Activated T-helper 2 cell treated with anti-CD3 and anti-CD28 coated beads, Interferon-gamma antibody, Interleukin-2, Interleukin-4, amounts not matched to agents 10 μg/mL and 5 μg/mL and 100 μg/mL, durations not matched to agents 14 hours and 24 hours and 36 hours (primary cell): ENCODE measurements around the gene DNAJB13. TPM values are rescaled to one million over a fixed set of nuclear protein-coding genes. Genes with fewer than 3 reads are reported as not detected.
A peak's percentile ranks its signal among the peaks of the same experiment; 100 is the strongest.
"Not testable (repeated sequence)": the region's sequence is repeated elsewhere in the genome, so short reads cannot be mapped to it uniquely, and the experiment has no call there.

Experiments used
- DNase-seq: peaks from one replicate; pipeline ENCODE4 v3.0.0; 2021; ENCODE audit warnings: low spot score
- H3K27ac Mint-ChIP-seq: one replicate; pipeline ENCODE4 v1.8.0; 2021; ENCODE audit warnings: mixed read lengths
- H3K27me3 Mint-ChIP-seq: one replicate; pipeline ENCODE4 v1.8.0; 2021; ENCODE audit warnings: low read depth, mixed read lengths
- H3K36me3 Mint-ChIP-seq: one replicate; pipeline ENCODE4 v1.8.0; 2021; ENCODE audit warnings: low read depth, mixed read lengths
- H3K4me1 Mint-ChIP-seq: one replicate; pipeline ENCODE4 v1.8.0; 2021; ENCODE audit warnings: low read depth, mixed read lengths
- H3K4me3 Mint-ChIP-seq: one replicate; pipeline ENCODE4 v1.8.0; 2021; ENCODE audit warnings: low read depth, mild to moderate bottlenecking, moderate library complexity, mixed read lengths
- H3K9me3 Mint-ChIP-seq: one replicate; pipeline ENCODE4 v1.8.0; 2021; ENCODE audit warnings: mixed read lengths
- intact Hi-C: fragments of 100-400 bp; cut with micrococcal nuclease; formaldehyde crosslinking; loops from one replicate; pipeline ENCODE4 v1.15.1; 2023
- total RNA-seq: library from RNA; stranded (reverse); gene quantifications from 2 replicates; pipeline ENCODE4 v1.2.3, GENCODE V29; 2022

DNAJB13 gene
- total RNA-seq, 1 donor from 2014 or later = 0.52 TPM

DNA sequence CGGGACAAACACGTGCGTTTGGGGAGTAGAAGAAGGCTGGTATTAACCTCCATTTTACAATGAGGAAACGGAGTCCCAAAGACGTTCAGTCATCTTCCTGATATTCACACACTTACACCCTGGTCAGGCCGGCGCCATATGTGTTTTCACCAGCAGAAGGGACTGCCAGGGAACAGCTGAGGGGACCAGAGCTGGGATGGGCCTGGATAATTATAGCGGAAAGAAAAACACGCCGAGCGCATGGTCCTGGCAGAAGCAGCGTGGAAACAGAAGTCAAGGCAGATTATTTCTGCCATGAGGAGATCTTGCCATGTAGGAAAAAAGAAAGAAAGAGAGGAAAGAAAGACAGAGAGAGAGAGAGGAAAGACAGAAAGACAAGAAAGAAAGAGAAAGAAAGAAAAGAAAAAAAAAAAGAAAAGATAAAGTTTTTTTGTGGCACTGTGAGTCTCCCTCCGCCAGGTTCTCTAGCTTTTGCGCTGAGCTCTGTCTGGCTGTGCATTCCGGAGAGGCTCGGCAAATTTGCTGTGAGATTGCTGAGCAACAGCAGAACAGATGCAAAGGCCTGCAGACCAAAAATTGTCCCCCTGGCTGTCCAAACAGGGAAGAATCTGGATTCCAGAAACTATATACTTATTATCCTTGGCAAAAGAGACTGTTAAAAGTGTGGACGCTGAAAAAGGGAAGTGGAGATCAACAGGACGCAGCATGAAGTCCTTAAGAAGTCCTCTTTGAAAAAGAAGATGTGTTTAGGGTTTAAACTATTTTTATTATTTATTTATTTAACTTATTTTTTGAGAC is 33.1 kb downstream of the DNAJB13 start:
- intact Hi-C loops = loop anchor here (1.0 to 5.0 kb wide), 7 partner anchors 10 to 413 kb away; partner anchors contain the start of genes C2CD3, MRPL48, PGM2L1 and PPME1
- Mint-ChIP-seq H3K4me1 (peaks cover 33% of the 10 kb centered on the region), H3K9me3 (no peaks in the 10 kb centered on the region), H3K27ac (peak overlapping the region; percentile 97), H3K4me3 (peak overlapping the region; percentile 100), H3K27me3 (no peaks in the 10 kb centered on the region), H3K36me3 (peaks cover 37% of the 10 kb centered on the region)
- DNase-seq = no peak

DNA sequence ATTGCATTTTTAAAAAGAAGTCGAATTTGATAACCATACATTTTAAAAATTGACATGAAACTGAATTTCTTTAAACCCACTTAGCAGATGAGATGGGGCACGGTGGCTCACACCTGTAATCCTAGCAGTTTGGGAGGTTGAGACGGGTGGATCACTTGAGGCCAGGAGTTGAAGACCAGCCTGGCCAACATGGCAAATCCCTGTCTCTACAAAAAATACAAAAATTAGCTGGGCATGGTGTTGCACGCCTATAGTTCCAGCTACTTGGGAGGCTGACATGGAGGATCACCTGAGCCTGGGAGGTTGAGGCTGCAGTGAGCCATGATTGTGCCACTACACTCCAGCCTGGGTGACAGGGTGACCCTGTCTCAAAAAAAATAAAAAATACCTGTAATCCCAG is 34.8 kb downstream of the DNAJB13 start:
- H3K9me3 Mint-ChIP-seq, DNase-seq, H3K4me3 Mint-ChIP-seq, intact Hi-C loops, H3K27me3 Mint-ChIP-seq: not testable (repeated sequence)
- H3K4me1 Mint-ChIP-seq = peaks cover 20% of the 10 kb centered on the region
- H3K27ac Mint-ChIP-seq = peak overlapping the region; percentile 46
- H3K36me3 Mint-ChIP-seq = peaks cover 20% of the 10 kb centered on the region

DNA sequence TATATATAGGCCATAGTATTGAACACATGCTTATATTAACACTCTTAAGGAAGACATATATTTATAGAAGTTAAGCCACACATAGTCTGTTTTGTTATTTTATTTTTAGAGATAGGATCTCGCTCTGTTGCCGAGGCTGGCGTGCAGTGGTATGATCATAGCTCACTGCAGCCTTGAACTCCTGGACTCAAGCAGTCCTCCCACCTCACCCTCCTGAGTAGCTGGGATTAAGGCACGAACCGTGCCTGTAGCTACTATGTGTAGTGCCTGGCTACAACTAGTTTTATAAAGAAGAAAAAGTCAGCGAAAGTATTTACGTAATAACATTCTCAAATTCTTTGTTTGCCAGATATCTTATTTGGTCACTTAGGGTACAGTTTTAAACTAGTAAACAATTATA is 37.4 kb downstream of the DNAJB13 start:
- intact Hi-C loops = no loop called here
- Mint-ChIP-seq H3K27ac (no peak overlapping the region), H3K4me3 (no peak overlapping the region), H3K36me3 (no peaks in the 10 kb centered on the region), H3K27me3 (no peaks in the 10 kb centered on the region), H3K4me1 (peaks cover 25% of the 10 kb centered on the region), H3K9me3 (no peaks in the 10 kb centered on the region)
- DNase-seq = no peak

GRCh38 chr11:73989156-73989555 is 38.3 kb downstream of the DNAJB13 start:
- intact Hi-C loops = no loop called here
- no peaks in the 10 kb centered on the region for H3K36me3 Mint-ChIP-seq

GRCh38 chr11:73990730-73991129 is 39.9 kb downstream of the DNAJB13 start:
- DNase-seq = no peak
- H3K9me3 Mint-ChIP-seq = no peaks in the 10 kb centered on the region
- no peaks in the 10 kb centered on the region for H3K27me3 Mint-ChIP-seq
- peaks cover 18% of the 10 kb centered on the region for H3K4me1 Mint-ChIP-seq
- H3K4me3 Mint-ChIP-seq = no peak overlapping the region
- H3K27ac Mint-ChIP-seq = no peak overlapping the region
- intact Hi-C loops = no loop called here
- no peaks in the 10 kb centered on the region for H3K36me3 Mint-ChIP-seq

More at GRCh38 chr11:73989156-73989555, 38.3 kb downstream of the DNAJB13 start:
- no peaks in the 10 kb centered on the region for H3K27me3 Mint-ChIP-seq
- H3K27ac Mint-ChIP-seq = no peak overlapping the region
- DNase-seq = no peak
- no peak overlapping the region for H3K4me3 Mint-ChIP-seq
- no peaks in the 10 kb centered on the region for H3K9me3 Mint-ChIP-seq
- H3K4me1 Mint-ChIP-seq = peaks cover 17% of the 10 kb centered on the region

- Mint-ChIP-seq H3K4me3 (no peak overlapping the region), H3K36me3 (no peaks in the 10 kb centered on the region), H3K9me3 (no peaks in the 10 kb centered on the region), H3K27ac (no peak overlapping the region), H3K27me3 (no peaks in the 10 kb centered on the region), H3K4me1 (peaks cover 23% of the 10 kb centered on the region)
- no peak for DNase-seq
- intact Hi-C loops = no loop called here
Observed at GRCh38 chr11:73991471-73992006, 40.7 kb downstream of the DNAJB13 start.

GRCh38 chr11:73995247-73995646 is 44.4 kb downstream of the DNAJB13 start:
- Mint-ChIP-seq H3K4me1 (peaks cover 45% of the 10 kb centered on the region), H3K27ac (peak overlapping the region; percentile 96), H3K9me3 (no peaks in the 10 kb centered on the region), H3K27me3 (no peaks in the 10 kb centered on the region), H3K36me3 (peaks cover 7% of the 10 kb centered on the region), H3K4me3 (peak overlapping the region; percentile 37)
- intact Hi-C loops = loop anchor here (1.0 kb wide), 5 partner anchors 10 to 31 kb away; no protein-coding TSS in a partner anchor
- DNase-seq = no peak

- Mint-ChIP-seq H3K4me1 (peaks cover 49% of the 10 kb centered on the region), H3K9me3 (no peaks in the 10 kb centered on the region), H3K27me3 (no peaks in the 10 kb centered on the region), H3K4me3 (peak overlapping the region; percentile 37), H3K36me3 (peaks cover 10% of the 10 kb centered on the region), H3K27ac (peak overlapping the region; percentile 96)
- no peak for DNase-seq
- intact Hi-C loops = loop anchor here (1.0 kb wide), 5 partner anchors 10 to 31 kb away; no protein-coding TSS in a partner anchor
Observed at GRCh38 chr11:73995731-73996130, 44.9 kb downstream of the DNAJB13 start.

DNA sequence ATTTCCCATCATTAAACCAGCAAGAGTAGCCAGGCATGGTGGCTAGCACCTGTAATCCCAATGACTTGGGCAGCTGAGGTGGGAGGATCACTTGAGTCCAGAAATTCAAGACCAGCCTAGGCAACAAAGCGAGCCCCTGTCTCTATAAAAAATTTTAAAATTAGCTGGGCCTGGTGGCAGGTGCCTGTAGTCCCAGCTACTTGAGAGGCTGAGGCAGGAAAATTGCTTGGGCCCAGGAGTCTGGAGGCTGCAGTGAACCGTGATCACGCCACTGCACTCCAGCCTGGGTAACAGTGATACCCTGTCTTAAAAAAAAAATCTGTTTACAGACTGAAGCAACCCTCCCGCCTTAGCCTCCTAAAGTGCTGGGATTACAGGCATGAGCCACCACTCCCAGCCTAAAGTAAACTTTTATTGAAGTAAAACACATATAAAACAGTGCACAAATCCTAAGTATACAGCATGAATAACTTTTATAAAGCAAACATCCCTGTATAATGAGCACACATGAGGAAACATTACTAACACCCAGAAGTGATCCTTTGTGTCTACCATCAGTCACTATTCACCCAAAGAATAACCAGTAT is 45.4 kb downstream of the DNAJB13 start:
- H3K27ac Mint-ChIP-seq = peak overlapping the region; percentile 96
- H3K4me1 Mint-ChIP-seq = peaks cover 49% of the 10 kb centered on the region
- peak overlapping the region; percentile 37 for H3K4me3 Mint-ChIP-seq
- no peak for DNase-seq
- H3K27me3 Mint-ChIP-seq = no peaks in the 10 kb centered on the region
- H3K9me3 Mint-ChIP-seq = no peaks in the 10 kb centered on the region
- H3K36me3 Mint-ChIP-seq = peaks cover 13% of the 10 kb centered on the region
- intact Hi-C loops = no loop called here

DNA sequence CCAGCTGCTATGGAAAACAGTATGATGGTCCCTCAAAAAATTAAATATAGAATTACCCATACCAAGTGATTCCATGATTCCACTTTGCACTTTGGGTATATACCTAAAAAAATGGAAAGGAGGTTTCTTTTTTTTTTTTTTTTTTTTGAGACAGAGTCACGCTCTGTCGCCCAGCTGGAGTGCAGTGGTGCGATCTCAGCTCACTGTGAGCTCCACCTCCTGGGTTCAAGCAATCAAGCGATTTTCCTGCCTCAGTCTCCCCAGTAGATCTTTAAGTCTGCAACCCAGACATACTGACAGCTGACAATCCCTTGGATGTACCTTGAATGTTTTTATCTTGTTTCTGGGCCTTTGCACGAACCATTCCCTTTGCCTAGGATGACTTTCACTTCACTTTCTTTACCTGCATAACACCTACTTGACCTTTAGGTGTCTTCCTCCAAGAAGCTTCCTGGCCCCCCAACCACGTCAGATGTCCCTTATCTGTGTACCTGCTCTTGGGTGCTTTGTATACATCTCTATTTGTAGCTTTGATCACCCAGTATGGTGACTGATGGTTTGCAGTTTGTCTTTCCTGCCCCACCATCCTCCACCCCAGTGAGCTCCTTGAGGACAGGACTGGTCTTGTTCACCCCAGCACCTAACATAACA is 46.4 kb downstream of the DNAJB13 start:
- Mint-ChIP-seq H3K27me3 (no peaks in the 10 kb centered on the region), H3K9me3 (no peaks in the 10 kb centered on the region), H3K36me3 (peaks cover 20% of the 10 kb centered on the region), H3K4me1 (peaks cover 48% of the 10 kb centered on the region), H3K4me3 (no peak overlapping the region), H3K27ac (peak overlapping the region; percentile 39)
- DNase-seq = no peak
- intact Hi-C loops = no loop called here

DNA sequence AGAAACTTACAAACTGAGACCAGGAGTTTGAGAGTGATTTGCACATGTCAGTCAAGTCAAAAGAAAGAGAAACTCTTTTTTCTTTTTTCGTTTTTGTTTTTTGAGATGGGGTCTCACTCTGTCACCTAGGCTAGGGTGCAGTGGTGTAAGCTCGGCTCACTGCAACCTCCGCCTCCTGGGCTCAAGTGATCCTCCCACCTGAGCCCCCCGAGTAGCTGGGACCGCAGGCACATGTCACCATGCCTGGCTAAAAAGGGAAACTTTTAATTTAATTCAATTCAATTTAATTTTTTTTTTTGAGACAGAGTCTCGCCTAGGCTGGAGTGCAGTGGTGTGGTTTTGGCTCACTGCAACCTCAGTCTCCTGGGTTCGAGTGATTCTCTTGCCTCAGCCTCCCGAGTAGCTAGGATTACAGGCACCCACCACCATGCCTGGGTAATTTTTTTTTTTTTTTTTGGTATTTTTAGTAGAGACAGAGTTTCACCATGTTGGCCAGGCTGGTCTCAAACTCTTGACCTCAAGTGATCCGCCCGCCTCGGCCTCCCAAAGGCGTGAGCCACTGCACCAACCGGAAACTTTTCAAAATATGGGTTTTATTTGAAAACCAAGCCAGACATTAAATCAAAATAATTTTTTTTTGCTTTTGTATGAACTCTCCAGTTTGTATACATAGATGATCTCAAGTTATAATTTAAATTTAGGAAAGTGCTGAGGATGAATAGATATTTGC is 48.2 kb downstream of the DNAJB13 start:
- no peak overlapping the region for H3K4me3 Mint-ChIP-seq
- DNase-seq = no peak
- peaks cover 29% of the 10 kb centered on the region for H3K36me3 Mint-ChIP-seq
- H3K9me3 Mint-ChIP-seq = no peaks in the 10 kb centered on the region
- H3K4me1 Mint-ChIP-seq = peaks cover 51% of the 10 kb centered on the region
- no peak overlapping the region for H3K27ac Mint-ChIP-seq
- H3K27me3 Mint-ChIP-seq = no peaks in the 10 kb centered on the region
- intact Hi-C loops = no loop called here

- Mint-ChIP-seq H3K4me1 (peaks cover 55% of the 10 kb centered on the region), H3K27ac (peak overlapping the region; percentile 14), H3K27me3 (no peaks in the 10 kb centered on the region), H3K36me3 (peaks cover 29% of the 10 kb centered on the region), H3K9me3 (no peaks in the 10 kb centered on the region), H3K4me3 (no peak overlapping the region)
- intact Hi-C loops = no loop called here
- DNase-seq = no peak
Observed at GRCh38 chr11:73999581-74000306, 48.9 kb downstream of the DNAJB13 start.
